ENCODE data around the gene SCN3A.

DNA sequence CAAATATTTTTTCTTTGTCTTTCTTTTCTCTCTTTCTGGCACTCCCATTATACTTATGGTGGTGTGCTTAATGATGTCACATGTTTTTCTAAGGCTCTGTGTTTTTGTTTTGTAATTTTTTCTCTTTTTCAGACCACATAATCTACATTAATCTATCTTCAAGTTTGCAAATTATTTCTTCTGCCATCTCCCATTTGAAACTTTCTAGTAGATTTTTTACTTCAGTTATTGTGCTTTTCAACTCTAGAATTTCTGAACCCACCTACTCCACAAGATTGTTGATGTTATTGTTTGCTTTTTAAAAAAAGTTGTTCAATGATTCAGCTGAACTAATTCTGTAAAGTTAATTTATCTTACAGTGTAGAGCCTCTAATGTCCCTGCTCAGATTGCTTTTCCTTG, 121.4 kb downstream of the SCN3A start:
- TF ChIP-seq CTCF (IDR thresholded peaks at IDR 0.05): no peak
- TF ChIP-seq EZH2 (IDR thresholded peaks at IDR 0.05; ENCODE audit: borderline replicate concordance, insufficient read depth, low read depth, low read length, poor library complexity, severe bottlenecking): no peak
